HepG2 (cell line): ENCODE results near the gene CYP27A1. TPM values are rescaled to one million over a fixed set of nuclear protein-coding genes. Genes with fewer than 3 reads are reported as not detected.

Source experiments
- ATAD3A ChIP-seq: sonication (generic); formaldehyde crosslinking; IDR thresholded peaks from 2 replicates; pipeline ENCODE4 v1.4.0; 2020; ENCODE audit warnings: missing genetic modification reagents
- MLX ChIP-seq: IDR thresholded peaks from 2 replicates; pipeline ENCODE4 v1.6.1; 2016
- RARA ChIP-seq: IDR thresholded peaks from 2 replicates; pipeline ENCODE4 v1.6.1; 2016; ENCODE audit warnings: missing genetic modification reagents, missing compliant biosample characterization
- TCF12 ChIP-seq, 2 experiments: fragments of 450-650 bp in 1 of 2; sonication (generic) in 1 of 2; formaldehyde crosslinking in 1 of 2; IDR thresholded peaks; 2 replicates each; pipeline versions ENCODE4 v1.6.1 to v1.8.0; 2017 to 2022; ENCODE audit warnings: antibody characterized with exemption in 1 of 2, mild to moderate bottlenecking in 1 of 2, missing genetic modification reagents in 1 of 2, moderate library complexity in 1 of 2
- ZBED4 ChIP-seq: sonication (generic); formaldehyde crosslinking; IDR thresholded peaks from 2 replicates; pipeline ENCODE4 v1.4.0; 2020; ENCODE audit warnings: missing genetic modification reagents, borderline replicate concordance
- ZBTB4 ChIP-seq: sonication (generic); formaldehyde crosslinking; IDR thresholded peaks from 2 replicates; pipeline ENCODE4 v1.4.0; 2020; ENCODE audit warnings: missing genetic modification reagents, mild to moderate bottlenecking, borderline replicate concordance
- ZBTB40 ChIP-seq, 2 experiments: fragments of 450-650 bp in 1 of 2; sonication (generic) in 1 of 2; formaldehyde crosslinking in 1 of 2; IDR thresholded peaks; 2 replicates each; pipeline versions ENCODE4 v1.6.1 to v1.8.0; 2016 to 2022; ENCODE audit warnings: antibody characterized with exemption in 1 of 2, mild to moderate bottlenecking in 1 of 2, missing genetic modification reagents in 1 of 2
- ZNF329 ChIP-seq: sonication (generic); formaldehyde crosslinking; IDR thresholded peaks from 2 replicates; pipeline ENCODE4 v1.9.0; 2021; ENCODE audit warnings: low read depth, mild to moderate bottlenecking, missing genetic modification reagents
- ZNF766 ChIP-seq: sonication (generic); formaldehyde crosslinking; IDR thresholded peaks from 2 replicates; pipeline ENCODE4 v1.5.0; 2020; ENCODE audit warnings: missing genetic modification reagents, borderline replicate concordance
- polyA plus RNA-seq, 8 experiments: library from polyadenylated mRNA; depleted of rRNA in 3 of 8; stranded (reverse) in 7 of 8; unstranded in 1 of 8; fragments of >200 nt; fragmentation: Illumina TruSeq in 4 of 8; extraction: Trizol in 4 of 8; gene quantifications; 2 replicates each; pipeline versions ENCODE4 v1.2.1 to v1.2.3, GENCODE V29; 2011 to 2016; ENCODE audit warnings: low read depth in 4 of 8, missing spikeins in 1 of 8, mixed read lengths in 1 of 8; ENCODE audit not compliant: insufficient read depth in 1 of 8
- total RNA-seq, 5 experiments: library from RNA; depleted of rRNA; stranded (reverse); fragments of >200 nt; fragmentation: Illumina TruSeq; extraction: Trizol; gene quantifications; 2 replicates each; pipeline ENCODE4 v1.2.3, GENCODE V29; 2016; ENCODE audit warnings: low read depth in 1 of 5

Gene CYP27A1
- total and polyA plus RNA-seq, 2 of the 13 experiments (the other 11 are each of a cell fraction or from before 2014, with no cell fraction given) = 157 to 266 TPM

- peak; percentile 86 for TF ChIP-seq ZBTB4 (CRISPR knock-in tag)
- peak; percentile 17; the same call in 1 of the 2 replicates for TF ChIP-seq ATAD3A
- no peak for TF ChIP-seq ZNF329 (CRISPR knock-in tag)
- TF ChIP-seq RARA (CRISPR knock-in tag) = peak; percentile 81
- no peak for TF ChIP-seq MLX (CRISPR knock-in tag)
- TF ChIP-seq ZBTB40 (IDR thresholded peaks at IDR 0.05) = no peak
- TF ChIP-seq ZBTB40 (CRISPR knock-in tag; IDR thresholded peaks at IDR 0.05) = peak; percentile 72; the same call in 1 of the 2 replicates
- peak; percentile 96 for TF ChIP-seq ZNF766 (CRISPR knock-in tag)
- TF ChIP-seq TCF12 (IDR thresholded peaks at IDR 0.05) = no peak
- TF ChIP-seq TCF12 (CRISPR knock-in tag; IDR thresholded peaks at IDR 0.05) = peak; percentile 62; the same call in 1 of the 2 replicates
- peak; percentile 98 for TF ChIP-seq ZBED4
Observed at GRCh38 chr2:218781691-218782527, at the start of gene CYP27A1 (continued).
